AG04450 (cell line): Measurements from ENCODE around the gene SMIM23. TPM values are rescaled to one million over a fixed set of nuclear protein-coding genes. Genes with fewer than 3 reads are reported as not detected.

Experiments used
- CTCF ChIA-PET: fragments of 300-600, 350-600 bp; formaldehyde crosslinking; extraction: SDS; loops from one replicate; lab custom pipeline; 2022; ENCODE audit warnings: antibody characterized with exemption, inconsistent platforms; lab: Charles Lee
- POLR2A ChIA-PET: fragments of 350-600 bp; formaldehyde crosslinking; extraction: SDS; loops from one replicate; lab custom pipeline; 2021; ENCODE audit warnings: antibody characterized with exemption, inconsistent platforms; lab: Yijun Ruan, JAX
- DNase-seq: peaks from one replicate; pipeline ENCODE4 v3.0.0-alpha.2; 2011; ENCODE audit warnings: low read depth, low spot score
- H3K27ac ChIP-seq: one replicate; pipeline ENCODE4 v1.5.1; 2012; ENCODE audit warnings: low read depth, low read length, control low read depth
- H3K27me3 ChIP-seq: one replicate; pipeline ENCODE4 v1.6.0; 2012; ENCODE audit warnings: low read length; ENCODE audit not compliant: control insufficient read depth, insufficient read depth
- H3K4me3 ChIP-seq: 2 replicates; pipeline ENCODE4 v1.5.1; 2011; ENCODE audit warnings: mild to moderate bottlenecking, low read depth, low read length, control low read depth
- H3K9me3 ChIP-seq: 2 replicates; pipeline ENCODE4 v1.5.1; 2012; ENCODE audit warnings: low read length; ENCODE audit not compliant: control insufficient read depth, insufficient read depth
- CTCF ChIP-seq: IDR thresholded peaks from 2 replicates; pipeline ENCODE4 v1.5.1; 2011; ENCODE audit warnings: low read depth, low read length, control low read depth, inconsistent platforms
- polyA plus RNA-seq: library from polyadenylated mRNA; depleted of rRNA; stranded (reverse); fragments of >200 nt; gene quantifications from 2 replicates; pipeline ENCODE4 v1.2.3, GENCODE V29; 2011

Gene SMIM23
- polyA plus RNA-seq, 1 experiment = not detected

DNA sequence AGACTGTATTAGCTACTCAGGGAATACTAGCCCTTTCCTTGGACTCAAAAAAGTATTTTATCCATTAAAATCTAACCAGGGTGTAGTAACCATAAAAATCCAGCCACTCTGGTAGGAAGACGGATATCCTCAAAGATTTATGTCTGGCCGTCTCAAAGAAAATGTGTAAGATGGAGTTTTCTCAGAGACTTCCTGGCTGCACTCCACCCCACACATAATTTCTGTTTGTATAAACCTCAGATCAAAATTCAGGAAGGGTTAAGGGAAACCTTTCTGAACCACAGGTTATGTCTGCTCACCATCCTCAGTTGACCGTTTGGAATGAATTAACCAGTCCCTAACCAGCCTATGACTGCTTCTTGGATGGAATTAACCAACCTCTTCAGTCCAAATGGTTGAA, 13.8 kb upstream of the SMIM23 start:
- POLR2A ChIA-PET = no interaction called here
- H3K9me3 ChIP-seq = no peaks in the 10 kb centered on the region
- no peak for DNase-seq
- no peak overlapping the region for H3K4me3 ChIP-seq
- CTCF ChIA-PET = no interaction called here
- no peak for TF ChIP-seq CTCF
- peaks cover 12% of the 10 kb centered on the region for H3K27me3 ChIP-seq
- no peak overlapping the region for H3K27ac ChIP-seq

DNA sequence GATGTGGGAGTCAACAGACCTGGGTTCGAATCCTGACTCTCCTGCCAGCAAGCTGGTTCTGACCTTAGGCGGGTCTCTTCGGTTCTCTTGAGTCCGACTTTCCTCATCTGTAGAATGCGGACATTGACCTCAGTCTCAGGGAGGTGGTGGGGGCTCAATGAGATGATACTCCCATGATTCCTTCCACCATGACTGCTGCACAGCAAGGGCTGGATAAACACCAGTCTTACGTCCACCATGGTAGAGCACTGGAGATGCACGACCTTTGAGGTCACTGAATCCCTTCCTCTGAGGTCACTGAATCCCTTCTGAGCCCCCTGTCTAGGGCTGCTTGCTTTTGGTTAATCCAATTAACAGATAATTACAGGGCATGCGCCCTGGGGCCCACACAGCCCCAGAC, 12.5 kb upstream of the SMIM23 start:
- POLR2A ChIA-PET = no interaction called here
- peaks cover 17% of the 10 kb centered on the region for H3K27me3 ChIP-seq
- no peak overlapping the region for H3K27ac ChIP-seq
- no peak for TF ChIP-seq CTCF
- no peak for DNase-seq
- CTCF ChIA-PET = no interaction called here
- H3K4me3 ChIP-seq = no peak overlapping the region
- H3K9me3 ChIP-seq = no peaks in the 10 kb centered on the region

- no peak for TF ChIP-seq CTCF
- H3K27ac ChIP-seq = no peak overlapping the region
- H3K27me3 ChIP-seq = peaks cover 23% of the 10 kb centered on the region
- ChIA-PET CTCF (no interaction called here), POLR2A (no interaction called here)
- H3K4me3 ChIP-seq = no peak overlapping the region
- DNase-seq = no peak
- peaks cover 6% of the 10 kb centered on the region; the same call in 1 of the 2 replicates for H3K9me3 ChIP-seq
Measured at GRCh38 chr5:171774418-171774817, 11.2 kb upstream of the SMIM23 start.

GRCh38 chr5:171776213-171776612, 9.4 kb upstream of the SMIM23 start:
- DNase-seq = no peak
- CTCF ChIA-PET = no interaction called here

More at GRCh38 chr5:171776213-171776612, 9.4 kb upstream of the SMIM23 start:
- no peak overlapping the region for H3K4me3 ChIP-seq
- no peak for TF ChIP-seq CTCF
- H3K27me3 ChIP-seq = peaks cover 32% of the 10 kb centered on the region
- H3K9me3 ChIP-seq = peaks cover 6% of the 10 kb centered on the region; the same call in 1 of the 2 replicates
- no peak overlapping the region for H3K27ac ChIP-seq
- POLR2A ChIA-PET = no interaction called here
